Body of pancreas (tissue), 4 donors: ENCODE results near the gene SNX20. TPM values are rescaled to one million over a fixed set of nuclear protein-coding genes. Genes with fewer than 3 reads are reported as not detected.

Experiments used
- ATAC-seq: fragments of 150-250 bp; one replicate; pipeline ENCODE4 v1.9.1; 2016
- DNase-seq, 4 donors: peaks; one replicate each; pipeline ENCODE4 v3.0.0-alpha.2; 2019
- H3K27ac ChIP-seq, 4 donors: fragments of 200-600 bp; sonication (generic); 1 replicate in 3 of 4; 2 replicates in 1 of 4; pipeline versions ENCODE4 v1.5.1 to v1.6.1; 2016 to 2019; ENCODE audit warnings: mild to moderate bottlenecking in 1 of 4, mixed read lengths in 1 of 4, moderate library complexity in 1 of 4
- H3K27me3 ChIP-seq, 2 donors: fragments of 200-600 bp; sonication (generic); one replicate each; pipeline ENCODE4 v1.6.0; 2016; ENCODE audit warnings: mild to moderate bottlenecking in 1 of 2
- H3K36me3 ChIP-seq, 2 donors: fragments of 200-600 bp; sonication (generic); replicated peaks in 1 of 2; 2 replicates each; pipeline ENCODE4 v1.5.1; 2016; ENCODE audit warnings: low read depth in 2 of 2; ENCODE audit not compliant: insufficient read depth in 1 of 2
- H3K4me1 ChIP-seq: fragments of 200-600 bp; sonication (generic); one replicate; pipeline ENCODE4 v1.6.0; 2016
- H3K4me3 ChIP-seq, 2 donors: fragments of 200-600 bp; sonication (generic); 1 replicate in 1 of 2; 2 replicates in 1 of 2; pipeline ENCODE4 v1.5.1; 2016 to 2019
- H3K9me3 ChIP-seq, 3 donors: fragments of 200-600 bp; sonication (generic); 1 replicate in 2 of 3; 2 replicates in 1 of 3; pipeline ENCODE4 v1.5.1; 2016
- CTCF ChIP-seq, 7 experiments: fragments of 450-650 bp in 4 of 7; fragments of 200-600 bp in 3 of 7; sonication (generic) in 3 of 7; IDR thresholded peaks; one replicate each; pipeline ENCODE4 v1.5.1; 2016 to 2019; ENCODE audit warnings: antibody characterized with exemption in 7 of 7
- POLR2A ChIP-seq, 3 donors: fragments of 450-650 bp; IDR thresholded peaks; one replicate each; pipeline ENCODE4 v1.6.1; 2016; ENCODE audit warnings: antibody characterized with exemption in 3 of 3, mild to moderate bottlenecking in 2 of 3
- WGBS, 2 donors: methylation state at CpG; one replicate each; pipeline ENCODE4 v1.1.5; 2017; 5-methylcytosine and 5-hydroxymethylcytosine counted together
- intact Hi-C: fragments of 100-400 bp; cut with DNase I; formaldehyde crosslinking; loops from one replicate; pipeline ENCODE4 v1.15.1; 2023
- total RNA-seq, 2 donors: library from RNA; depleted of rRNA; stranded (reverse); fragments of >200 nt; gene quantifications; one replicate each; pipeline ENCODE4 v1.1.0, GENCODE V29; 2016

The SNX20 gene
- total RNA-seq, 2 donors from 2014 or later: 0.99 to 2.1 TPM

- Histone ChIP-seq H3K4me1 (peaks cover 5% of the 10 kb centered on the region), H3K27me3 (no peaks in the 10 kb centered on the region), H3K4me3 (no peak overlapping the region), H3K27ac (no peak overlapping the region), H3K36me3 (no peaks in the 10 kb centered on the region), H3K9me3 (no peaks in the 10 kb centered on the region)
- intact Hi-C loops: no loop called here
- ATAC-seq: no peak
- WGBS, 2 donors: 82 to 92% methylated on average over 5 of the region's 5 CpGs
- DNase-seq: no peak
- TF ChIP-seq CTCF (IDR thresholded peaks at IDR 0.05): no peak
- TF ChIP-seq POLR2A (IDR thresholded peaks at IDR 0.05): no peak
Observed at GRCh38 chr16:50717494-50717893, 36.4 kb upstream of the SNX20 start.

- ATAC-seq: no peak
- Histone ChIP-seq H3K27me3 (no peaks in the 10 kb centered on the region), H3K4me3 (no peak overlapping the region), H3K27ac (no peak overlapping the region), H3K4me1 (peaks cover 5% of the 10 kb centered on the region), H3K36me3 (no peaks in the 10 kb centered on the region), H3K9me3 (no peaks in the 10 kb centered on the region)
- WGBS, 2 donors: 77 to 80% methylated on average over 4 of the region's 4 CpGs
- TF ChIP-seq POLR2A (IDR thresholded peaks at IDR 0.05) (no peak), CTCF (IDR thresholded peaks at IDR 0.05) (no peak)
- intact Hi-C loops: no loop called here
- DNase-seq: no peak
Observed at GRCh38 chr16:50717091-50717490, 36.0 kb upstream of the SNX20 start.

GRCh38 chr16:50712956-50713355, 31.8 kb upstream of the SNX20 start:
- ATAC-seq (no peak), DNase-seq (no peak)
- TF ChIP-seq POLR2A (IDR thresholded peaks at IDR 0.05) (no peak), CTCF (IDR thresholded peaks at IDR 0.05) (no peak)
- no peaks in the 10 kb centered on the region for H3K27me3 ChIP-seq
- H3K27ac ChIP-seq: peak overlapping the region in 1 of 4 donors; percentile 36
- WGBS, 2 donors: 72 to 75% methylated on average over 3 to 4 of the region's 4 CpGs
- intact Hi-C loops: no loop called here
- H3K36me3 ChIP-seq: no peaks in the 10 kb centered on the region
- no peak overlapping the region for H3K4me3 ChIP-seq
- H3K4me1 ChIP-seq: no peaks in the 10 kb centered on the region
- no peaks in the 10 kb centered on the region for H3K9me3 ChIP-seq

- peak overlapping the region in 1 of 4 donors; percentile 36 for H3K27ac ChIP-seq
- TF ChIP-seq CTCF (IDR thresholded peaks at IDR 0.05): no peak
- TF ChIP-seq POLR2A (IDR thresholded peaks at IDR 0.05): no peak
Observed at GRCh38 chr16:50712560-50712898, 31.4 kb upstream of the SNX20 start.

GRCh38 chr16:50711862-50712559, 30.9 kb upstream of the SNX20 start:
- 67 to 82% methylated on average over 8 to 24 of the region's 25 CpGs for WGBS, 2 donors
- Histone ChIP-seq H3K9me3 (no peaks in the 10 kb centered on the region), H3K27me3 (no peaks in the 10 kb centered on the region), H3K36me3 (no peaks in the 10 kb centered on the region), H3K4me1 (no peaks in the 10 kb centered on the region), H3K27ac (peak overlapping the region in 1 of 4 donors; percentile 36), H3K4me3 (no peak overlapping the region)
- no peak for TF ChIP-seq POLR2A (IDR thresholded peaks at IDR 0.05)
- TF ChIP-seq CTCF (IDR thresholded peaks at IDR 0.05): no peak
- DNase-seq: peak in 2 of 4 donors; percentile 24 to 36
- intact Hi-C loops: no loop called here
- no peak for ATAC-seq

More at GRCh38 chr16:50712560-50712898, 31.4 kb upstream of the SNX20 start:
- ATAC-seq (no peak), DNase-seq (peak in 1 of 4 donors; percentile 43)
- no peaks in the 10 kb centered on the region for H3K9me3 ChIP-seq
- no peak overlapping the region for H3K4me3 ChIP-seq
- 36 to 76% methylated on average over 3 of the region's 3 CpGs for WGBS, 2 donors
- H3K4me1 ChIP-seq: no peaks in the 10 kb centered on the region
- intact Hi-C loops: no loop called here
- H3K36me3 ChIP-seq: no peaks in the 10 kb centered on the region
- H3K27me3 ChIP-seq: no peaks in the 10 kb centered on the region
